Ishikawa (cell line): ENCODE measurements around the gene PRDM2.

ENCODE experiments used
- CEBPB ChIP-seq: IDR thresholded peaks from 2 replicates; pipeline ENCODE4 v1.6.1; 2012
- CREB1 ChIP-seq: IDR thresholded peaks from 2 replicates; pipeline ENCODE4 v1.6.1; 2012; ENCODE audit warnings: low read depth
- YY1 ChIP-seq: IDR thresholded peaks from 2 replicates; pipeline ENCODE4 v1.6.1; 2012; ENCODE audit warnings: low read depth
- TF ChIP-seq, protein P1 (sequence below): IDR thresholded peaks from 2 replicates; pipeline ENCODE4 v1.6.1; 2012; ENCODE audit warnings: low read depth, mild to moderate bottlenecking

DNA sequence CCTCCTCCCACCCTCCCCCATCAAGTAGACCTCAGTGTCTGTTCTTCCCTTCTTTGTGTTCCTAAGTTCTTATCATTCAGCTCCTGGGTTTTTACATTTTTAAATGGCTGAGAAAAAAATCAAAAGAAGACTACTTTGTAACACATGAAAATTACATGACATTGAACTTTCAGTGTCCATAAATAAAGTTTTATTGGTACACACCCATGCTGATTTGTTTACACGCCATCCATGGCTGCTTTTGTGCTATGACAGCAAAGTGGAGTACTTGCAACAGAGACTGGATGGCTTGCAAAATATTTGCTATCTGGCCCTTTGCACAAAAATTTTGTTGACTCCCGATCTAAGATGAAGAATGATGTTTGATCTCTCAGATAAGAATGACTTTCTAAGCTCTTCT, 171.4 kb downstream of the PRDM2 start:
- no peak for TF ChIP-seq YY1
- TF ChIP-seq CREB1: no peak
- TF ChIP-seq, protein P1, sequence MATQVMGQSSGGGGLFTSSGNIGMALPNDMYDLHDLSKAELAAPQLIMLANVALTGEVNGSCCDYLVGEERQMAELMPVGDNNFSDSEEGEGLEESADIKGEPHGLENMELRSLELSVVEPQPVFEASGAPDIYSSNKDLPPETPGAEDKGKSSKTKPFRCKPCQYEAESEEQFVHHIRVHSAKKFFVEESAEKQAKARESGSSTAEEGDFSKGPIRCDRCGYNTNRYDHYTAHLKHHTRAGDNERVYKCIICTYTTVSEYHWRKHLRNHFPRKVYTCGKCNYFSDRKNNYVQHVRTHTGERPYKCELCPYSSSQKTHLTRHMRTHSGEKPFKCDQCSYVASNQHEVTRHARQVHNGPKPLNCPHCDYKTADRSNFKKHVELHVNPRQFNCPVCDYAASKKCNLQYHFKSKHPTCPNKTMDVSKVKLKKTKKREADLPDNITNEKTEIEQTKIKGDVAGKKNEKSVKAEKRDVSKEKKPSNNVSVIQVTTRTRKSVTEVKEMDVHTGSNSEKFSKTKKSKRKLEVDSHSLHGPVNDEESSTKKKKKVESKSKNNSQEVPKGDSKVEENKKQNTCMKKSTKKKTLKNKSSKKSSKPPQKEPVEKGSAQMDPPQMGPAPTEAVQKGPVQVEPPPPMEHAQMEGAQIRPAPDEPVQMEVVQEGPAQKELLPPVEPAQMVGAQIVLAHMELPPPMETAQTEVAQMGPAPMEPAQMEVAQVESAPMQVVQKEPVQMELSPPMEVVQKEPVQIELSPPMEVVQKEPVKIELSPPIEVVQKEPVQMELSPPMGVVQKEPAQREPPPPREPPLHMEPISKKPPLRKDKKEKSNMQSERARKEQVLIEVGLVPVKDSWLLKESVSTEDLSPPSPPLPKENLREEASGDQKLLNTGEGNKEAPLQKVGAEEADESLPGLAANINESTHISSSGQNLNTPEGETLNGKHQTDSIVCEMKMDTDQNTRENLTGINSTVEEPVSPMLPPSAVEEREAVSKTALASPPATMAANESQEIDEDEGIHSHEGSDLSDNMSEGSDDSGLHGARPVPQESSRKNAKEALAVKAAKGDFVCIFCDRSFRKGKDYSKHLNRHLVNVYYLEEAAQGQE: no peak
- no peak for TF ChIP-seq CEBPB
